HCT116 (cell line): ENCODE measurements around the gene TRIM13. TPM values are rescaled to one million over a fixed set of nuclear protein-coding genes. Genes with fewer than 3 reads are reported as not detected.

Experiments
- ATAC-seq: fragments of 200-7000 bp; cut with Tn5 transposase; 2 replicates; pipeline ENCODE4 v1.9.1; 2020; ENCODE audit warnings: mild to moderate bottlenecking, moderate library complexity
- BruUV-seq: library from RNA; stranded (reverse); fragments of 400-500 nt; replicated peaks from 2 replicates; lab custom pipeline; 2021; lab: Mats Ljungman, UMichigan
- CTCF ChIA-PET: fragments of 300-600 bp; sonication (Branson Sonifier 250); formaldehyde crosslinking; loops from one replicate; lab custom pipeline; 2021; ENCODE audit warnings: antibody characterized with exemption; lab: Charles Lee
- POLR2A ChIA-PET: fragments of 300-600, 350-600 bp; sonication (Branson Sonifier 250); formaldehyde crosslinking; loops from one replicate; lab custom pipeline; 2021; ENCODE audit warnings: antibody characterized with exemption; lab: Charles Lee
- RAD21 ChIA-PET, 2 experiments: fragments of 300-600 bp; sonication (Branson Sonifier 250); formaldehyde crosslinking; loops; one replicate each; lab custom pipeline; 2023; ENCODE audit warnings: low total read pairs in 2 of 2; ENCODE audit not compliant: uncharacterized antibody in 2 of 2, unreplicated experiment in 2 of 2, low non-redundant PET in 1 of 2; lab: Charles Lee
- DNase-seq: peaks from one replicate; pipeline ENCODE4 v3.0.0-alpha.2; 2010; ENCODE audit warnings: low read depth, low spot score
- H2AFZ ChIP-seq: fragments of 200-600 bp; shearing (Covaris generic), sonication (generic); 2 replicates; pipeline ENCODE4 v1.6.1; 2017; ENCODE audit warnings: low read depth, mixed run types, mixed read lengths, antibody characterized with exemption, low read length; ENCODE audit not compliant: poor library complexity, severe bottlenecking
- H3K27ac ChIP-seq: 2 replicates; pipeline ENCODE4 v1.5.1; 2012; ENCODE audit warnings: low read depth, low read length
- H3K27me3 ChIP-seq: fragments of 200-600 bp; sonication (generic); 2 replicates; pipeline ENCODE4 v1.6.1; 2016; ENCODE audit warnings: mixed run types, low read length, mixed read lengths; ENCODE audit not compliant: insufficient read depth
- H3K36me3 ChIP-seq, 2 experiments: fragments of 200-500 bp in 1 of 2; fragments of 200-600 bp in 1 of 2; sonication (Bioruptor generic) in 1 of 2; sonication (generic) in 1 of 2; 2 replicates each; pipeline versions ENCODE4 v1.5.1 to v1.6.1; 2014 to 2016; ENCODE audit warnings: low read length in 2 of 2, inconsistent platforms in 1 of 2, mixed read lengths in 1 of 2, mixed run types in 1 of 2; ENCODE audit not compliant: insufficient read depth in 2 of 2, control insufficient read depth in 1 of 2
- H3K4me1 ChIP-seq, 2 experiments: fragments of 200-600 bp in 1 of 2; sonication (generic) in 1 of 2; 2 replicates each; pipeline versions ENCODE4 v1.5.1 to v1.6.1; 2012 to 2017; ENCODE audit warnings: low read length in 2 of 2, inconsistent platforms in 1 of 2, mild to moderate bottlenecking in 1 of 2, mixed read lengths in 1 of 2, mixed run types in 1 of 2, moderate library complexity in 1 of 2; ENCODE audit not compliant: insufficient read depth in 2 of 2, control insufficient read depth in 1 of 2
- H3K4me2 ChIP-seq: fragments of 200-600 bp; sonication (generic); 2 replicates; pipeline ENCODE4 v1.6.1; 2017; ENCODE audit warnings: mixed run types, low read length, mixed read lengths
- H3K4me3 ChIP-seq, 2 experiments: fragments of 200-600 bp in 1 of 2; sonication (generic) in 1 of 2; replicated peaks in 1 of 2; 2 replicates each; pipeline ENCODE4 v1.5.1; 2011 to 2016; ENCODE audit warnings: low read length in 2 of 2, control low read depth in 1 of 2, low read depth in 1 of 2, mild to moderate bottlenecking in 1 of 2, mixed read lengths in 1 of 2, mixed run types in 1 of 2
- H3K79me2 ChIP-seq: fragments of 200-600 bp; sonication (generic); 2 replicates; pipeline ENCODE4 v1.6.1; 2017; ENCODE audit warnings: mild to moderate bottlenecking, mixed run types, low read length, moderate library complexity, mixed read lengths; ENCODE audit not compliant: insufficient read depth
- H3K9ac ChIP-seq: fragments of 200-600 bp; sonication (generic); 2 replicates; pipeline ENCODE4 v1.6.1; 2016; ENCODE audit warnings: low read length, mixed read lengths
- H3K9me2 ChIP-seq: fragments of 200-600 bp; sonication (generic), shearing (Covaris generic); 2 replicates; pipeline ENCODE4 v1.6.1; 2017; ENCODE audit warnings: mixed run types, mild to moderate bottlenecking, moderate library complexity; ENCODE audit not compliant: insufficient read depth
- H3K9me3 ChIP-seq, 2 experiments: fragments of 200-500 bp in 1 of 2; fragments of 200-600 bp in 1 of 2; sonication (Bioruptor generic) in 1 of 2; sonication (generic) in 1 of 2; 2 replicates each; pipeline ENCODE4 v1.6.1; 2014 to 2017; ENCODE audit warnings: low read length in 2 of 2, mixed read lengths in 2 of 2, inconsistent platforms in 1 of 2, low read depth in 1 of 2, mild to moderate bottlenecking in 1 of 2, mixed run types in 1 of 2, moderate library complexity in 1 of 2; ENCODE audit not compliant: control insufficient read depth in 1 of 2, insufficient read depth in 1 of 2
- H4K20me1 ChIP-seq: fragments of 200-600 bp; sonication (generic), shearing (Covaris generic); 2 replicates; pipeline ENCODE4 v1.6.1; 2017; ENCODE audit warnings: mixed run types, mild to moderate bottlenecking, moderate library complexity; ENCODE audit not compliant: insufficient read depth
- ATF3 ChIP-seq: IDR thresholded peaks from 2 replicates; pipeline ENCODE4 v1.6.1; 2012
- ELF1 ChIP-seq: IDR thresholded peaks from 2 replicates; pipeline ENCODE4 v1.6.1; 2012; ENCODE audit warnings: low read depth, borderline replicate concordance
- EZH2phosphoT487 ChIP-seq: fragments of 200-600 bp; IDR thresholded peaks from 2 replicates; pipeline ENCODE4 v1.6.1; 2018; ENCODE audit warnings: antibody characterized with exemption, borderline replicate concordance
- FOSL1 ChIP-seq: IDR thresholded peaks from 2 replicates; pipeline ENCODE4 v1.6.1; 2012; ENCODE audit warnings: low read depth
- POLR2A ChIP-seq: IDR thresholded peaks from 2 replicates; pipeline ENCODE4 v1.7.0; 2011; ENCODE audit warnings: borderline replicate concordance; ENCODE audit not compliant: insufficient read depth, insufficient read length; ENCODE audit errors: extremely low read depth
- POLR2AphosphoS5 ChIP-seq: IDR thresholded peaks from 2 replicates; pipeline ENCODE4 v1.6.1; 2011; ENCODE audit warnings: mild to moderate bottlenecking, low read depth, low read length, moderate library complexity
- RAD21 ChIP-seq: IDR thresholded peaks from 2 replicates; pipeline ENCODE4 v1.6.1; 2012; ENCODE audit warnings: low read depth, mild to moderate bottlenecking
- SP1 ChIP-seq: IDR thresholded peaks from 2 replicates; pipeline ENCODE4 v1.6.1; 2012; ENCODE audit warnings: low read depth
- SRF ChIP-seq: IDR thresholded peaks from 2 replicates; pipeline ENCODE4 v1.6.1; 2012; ENCODE audit warnings: low read depth
- TCF7L2 ChIP-seq: IDR thresholded peaks from 2 replicates; pipeline ENCODE4 v1.7.0; 2011; ENCODE audit warnings: borderline replicate concordance, inconsistent platforms; ENCODE audit not compliant: insufficient read depth, insufficient read length; ENCODE audit errors: extremely low read depth
- YY1 ChIP-seq: IDR thresholded peaks from 2 replicates; pipeline ENCODE4 v1.6.1; 2011; ENCODE audit warnings: low read length, low read depth, moderate library complexity, mild to moderate bottlenecking; ENCODE audit not compliant: insufficient replicate concordance; ENCODE audit errors: extremely low read depth
- ZBTB33 ChIP-seq: IDR thresholded peaks from 2 replicates; pipeline ENCODE4 v1.6.1; 2011; ENCODE audit warnings: mild to moderate bottlenecking, low read length, moderate library complexity; ENCODE audit not compliant: insufficient replicate concordance; ENCODE audit errors: extremely low read depth
- ZFX ChIP-seq: fragments of 450-650 bp; IDR thresholded peaks from 2 replicates; pipeline ENCODE4 v1.6.1; 2017
- intact Hi-C: fragments of 100-400 bp; cut with micrococcal nuclease; formaldehyde crosslinking; loops from 2 replicates; pipeline ENCODE4 v1.10.0; 2022
- total RNA-seq: library from RNA; stranded (reverse); gene quantifications from one replicate; pipeline ENCODE4 v1.2.1, GENCODE V29; 2021; ENCODE audit not compliant: unreplicated experiment

Gene TRIM13
- total RNA-seq, 1 experiment from 2014 or later, result 24.6 TPM

- Histone ChIP-seq H3K4me3 (no peak overlapping the region), H3K4me1 (no peaks in the 10 kb centered on the region), H3K27me3 (no peaks in the 10 kb centered on the region), H3K36me3 (no peaks in the 10 kb centered on the region), H3K4me2 (no peak overlapping the region), H4K20me1 (no peaks in the 10 kb centered on the region), H3K9me3 (no peaks in the 10 kb centered on the region), H3K9me2 (no peaks in the 10 kb centered on the region), H2AFZ (no peak overlapping the region), H3K79me2 (no peaks in the 10 kb centered on the region), H3K27ac (no peak overlapping the region)
- no TSS peak for BruUV-seq
- ChIA-PET CTCF (no interaction called here), RAD21 (no interaction called here), POLR2A (no interaction called here)
- no peak for DNase-seq
- intact Hi-C loops, result no loop called here
- no peak for TF ChIP-seq SRF
- no peak for TF ChIP-seq EZH2phosphoT487
- no peak for TF ChIP-seq FOSL1
- TF ChIP-seq RAD21, result no peak
- no peak for TF ChIP-seq ATF3
- TF ChIP-seq SP1, result no peak
- no peak for TF ChIP-seq POLR2A
- TF ChIP-seq YY1, result no peak
- TF ChIP-seq, all 23 proteins: peak for 0
- H3K9ac ChIP-seq, result no peak overlapping the region
- no peak for ATAC-seq
Observed at GRCh38 chr13:49954674-49955455, 42.0 kb upstream of the TRIM13 start.

- Histone ChIP-seq H3K9me2 (no peaks in the 10 kb centered on the region), H3K79me2 (no peaks in the 10 kb centered on the region), H4K20me1 (no peaks in the 10 kb centered on the region), H3K9ac (no peak overlapping the region), H3K4me3 (no peak overlapping the region), H2AFZ (no peak overlapping the region), H3K9me3 (no peaks in the 10 kb centered on the region), H3K4me1 (no peaks in the 10 kb centered on the region), H3K36me3 (no peaks in the 10 kb centered on the region)
- intact Hi-C loops, result no loop called here
- BruUV-seq, result no TSS peak
- DNase-seq, result no peak
- ChIA-PET POLR2A (no interaction called here), CTCF (no interaction called here), RAD21 (no interaction called here)
- TF ChIP-seq ZBTB33 (no peak), ZFX (no peak), ELF1 (no peak), POLR2AphosphoS5 (no peak), TCF7L2 (no peak)
- TF ChIP-seq, all 23 proteins: peak for 0
- Histone ChIP-seq H3K27ac (no peak overlapping the region), H3K4me2 (no peak overlapping the region), H3K27me3 (no peaks in the 10 kb centered on the region)
- no peak for ATAC-seq
Observed at GRCh38 chr13:49956131-49956530, 40.7 kb upstream of the TRIM13 start.
